Liver (tissue), 3 donors: Measurements from ENCODE around the gene CRYZL1.

Experiments used
- FOXA2 ChIP-seq: IDR thresholded peaks from 2 replicates; pipeline ENCODE4 v1.6.1; 2016; ENCODE audit warnings: antibody characterized with exemption
- JUND ChIP-seq, 2 donors: IDR thresholded peaks; 2 replicates each; pipeline ENCODE4 v1.6.1; 2016; ENCODE audit warnings: antibody characterized with exemption in 2 of 2
- SP1 ChIP-seq: IDR thresholded peaks from 2 replicates; pipeline ENCODE4 v1.6.1; 2018; ENCODE audit warnings: antibody characterized with exemption, mild to moderate bottlenecking
- TAF1 ChIP-seq: conservative IDR thresholded peaks from 2 replicates; pipeline ENCODE4 v1.6.1; 2016; ENCODE audit warnings: antibody characterized with exemption, mild to moderate bottlenecking
- YY1 ChIP-seq: IDR thresholded peaks from 2 replicates; pipeline ENCODE4 v1.6.1; 2016; ENCODE audit warnings: antibody characterized with exemption, mild to moderate bottlenecking
- TF ChIP-seq, protein P1 (sequence below): fragments of 150-350 bp; IDR thresholded peaks from 2 replicates; pipeline ENCODE4 v1.5.1; 2017; ENCODE audit warnings: improper control_type of control experiment, low read depth, low read length; ENCODE audit not compliant: missing input control
- TF ChIP-seq, protein P2 (sequence below): IDR thresholded peaks from 2 replicates; pipeline ENCODE4 v1.6.1; 2016; ENCODE audit warnings: antibody characterized with exemption
- TF ChIP-seq, protein P3 (sequence below): IDR thresholded peaks from 2 replicates; pipeline ENCODE4 v1.6.1; 2016; ENCODE audit warnings: antibody characterized with exemption
- donor health status: healthy.
- donor health status: healthy.

DNA sequence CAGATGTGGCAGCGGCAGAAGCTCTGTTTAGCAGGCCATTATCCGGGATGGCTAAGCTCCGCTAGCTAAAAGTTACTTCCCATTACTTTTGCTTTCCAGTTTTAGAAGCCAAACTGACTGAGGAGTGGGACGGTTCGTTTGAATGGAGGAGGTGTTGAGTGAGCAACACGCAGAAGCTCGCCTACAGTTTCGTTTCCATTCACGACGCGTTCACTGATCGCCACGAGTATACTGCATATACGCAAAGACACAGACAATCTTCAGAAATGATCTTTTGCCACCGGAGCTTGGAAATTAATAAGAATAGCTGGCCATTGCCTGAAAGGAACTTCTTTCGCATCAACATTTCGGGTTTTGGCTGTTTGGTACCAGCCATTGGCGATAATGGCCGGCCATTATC lies 84.1 kb downstream of the CRYZL1 start:
- TF ChIP-seq JUND (IDR thresholded peaks at IDR 0.05) (no peak), TAF1 (no peak), YY1 (no peak), SP1 (no peak), FOXA2 (no peak)
- TF ChIP-seq, protein P1, sequence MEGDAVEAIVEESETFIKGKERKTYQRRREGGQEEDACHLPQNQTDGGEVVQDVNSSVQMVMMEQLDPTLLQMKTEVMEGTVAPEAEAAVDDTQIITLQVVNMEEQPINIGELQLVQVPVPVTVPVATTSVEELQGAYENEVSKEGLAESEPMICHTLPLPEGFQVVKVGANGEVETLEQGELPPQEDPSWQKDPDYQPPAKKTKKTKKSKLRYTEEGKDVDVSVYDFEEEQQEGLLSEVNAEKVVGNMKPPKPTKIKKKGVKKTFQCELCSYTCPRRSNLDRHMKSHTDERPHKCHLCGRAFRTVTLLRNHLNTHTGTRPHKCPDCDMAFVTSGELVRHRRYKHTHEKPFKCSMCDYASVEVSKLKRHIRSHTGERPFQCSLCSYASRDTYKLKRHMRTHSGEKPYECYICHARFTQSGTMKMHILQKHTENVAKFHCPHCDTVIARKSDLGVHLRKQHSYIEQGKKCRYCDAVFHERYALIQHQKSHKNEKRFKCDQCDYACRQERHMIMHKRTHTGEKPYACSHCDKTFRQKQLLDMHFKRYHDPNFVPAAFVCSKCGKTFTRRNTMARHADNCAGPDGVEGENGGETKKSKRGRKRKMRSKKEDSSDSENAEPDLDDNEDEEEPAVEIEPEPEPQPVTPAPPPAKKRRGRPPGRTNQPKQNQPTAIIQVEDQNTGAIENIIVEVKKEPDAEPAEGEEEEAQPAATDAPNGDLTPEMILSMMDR, result no peak
- TF ChIP-seq, protein P2, sequence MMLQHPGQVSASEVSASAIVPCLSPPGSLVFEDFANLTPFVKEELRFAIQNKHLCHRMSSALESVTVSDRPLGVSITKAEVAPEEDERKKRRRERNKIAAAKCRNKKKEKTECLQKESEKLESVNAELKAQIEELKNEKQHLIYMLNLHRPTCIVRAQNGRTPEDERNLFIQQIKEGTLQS, result no peak
- TF ChIP-seq, protein P3, sequence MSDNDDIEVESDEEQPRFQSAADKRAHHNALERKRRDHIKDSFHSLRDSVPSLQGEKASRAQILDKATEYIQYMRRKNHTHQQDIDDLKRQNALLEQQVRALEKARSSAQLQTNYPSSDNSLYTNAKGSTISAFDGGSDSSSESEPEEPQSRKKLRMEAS, result no peak
